IMR-90 (cell line): ENCODE measurements around the gene ZNF385B. TPM values are rescaled to one million over a fixed set of nuclear protein-coding genes. Genes with fewer than 3 reads are reported as not detected.

Source experiments
- ATAC-seq: fragments of 200-7000 bp; cut with Tn5 transposase; 2 replicates; pipeline ENCODE4 v1.9.1; 2020; ENCODE audit warnings: low read depth, mild to moderate bottlenecking, moderate library complexity
- BruUV-seq: library from RNA; stranded (reverse); fragments of 400-500 nt; replicated peaks from 2 replicates; lab custom pipeline; 2021; lab: Mats Ljungman, UMichigan
- CTCF ChIA-PET: fragments of 300-600 bp; formaldehyde crosslinking; extraction: SDS; loops from one replicate; lab custom pipeline; 2021; ENCODE audit warnings: antibody characterized with exemption; lab: Yijun Ruan, JAX
- POLR2A ChIA-PET: fragments of 300-600 bp; sonication (Branson Sonifier 250); formaldehyde crosslinking; loops from one replicate; lab custom pipeline; 2022; ENCODE audit warnings: antibody characterized with exemption; ENCODE audit not compliant: unreplicated experiment; lab: Charles Lee
- DNase-seq: peaks from one replicate; pipeline ENCODE4 v3.0.0; 2013
- H2AFZ ChIP-seq: replicated peaks from 2 replicates; pipeline ENCODE3; 2013; ENCODE audit warnings: low read length, mild to moderate bottlenecking; ENCODE audit not compliant: poor library complexity
- H2AK5ac ChIP-seq: 2 replicates; pipeline ENCODE4 v1.6.1; 2013; ENCODE audit warnings: low read depth, low read length, inconsistent platforms
- H2AK9ac ChIP-seq: replicated peaks from 2 replicates; pipeline ENCODE3; 2013; ENCODE audit warnings: mild to moderate bottlenecking, low read depth, low read length, moderate library complexity; ENCODE audit not compliant: poor library complexity
- H2BK120ac ChIP-seq: 2 replicates; pipeline ENCODE4 v1.6.1; 2013; ENCODE audit warnings: low read depth, low read length, inconsistent platforms
- H2BK15ac ChIP-seq: 3 replicates; pipeline ENCODE4 v1.6.1; 2013; ENCODE audit warnings: low read depth, low read length, inconsistent platforms
- H2BK20ac ChIP-seq: 2 replicates; pipeline ENCODE4 v1.6.1; 2013; ENCODE audit warnings: low read depth, mild to moderate bottlenecking, inconsistent platforms, low read length, moderate library complexity
- H2BK5ac ChIP-seq: 2 replicates; pipeline ENCODE4 v1.6.1; 2013; ENCODE audit warnings: mild to moderate bottlenecking, low read depth, low read length, inconsistent platforms; ENCODE audit not compliant: poor library complexity, severe bottlenecking
- H3K14ac ChIP-seq: replicated peaks from 2 replicates; pipeline ENCODE4 v1.6.1; 2013; ENCODE audit warnings: low read depth, low read length, inconsistent platforms
- H3K18ac ChIP-seq: 2 replicates; pipeline ENCODE4 v1.6.1; 2013; ENCODE audit warnings: low read depth, low read length, control low read depth
- H3K23ac ChIP-seq: 2 replicates; pipeline ENCODE4 v1.6.1; 2013; ENCODE audit warnings: low read depth, low read length, inconsistent platforms
- H3K27ac ChIP-seq: 2 replicates; pipeline ENCODE4 v1.5.1; 2013; ENCODE audit warnings: mild to moderate bottlenecking, control low read depth, low read length; ENCODE audit not compliant: insufficient read depth
- H3K27me3 ChIP-seq: 2 replicates; pipeline ENCODE4 v1.6.1; 2013; ENCODE audit warnings: low read length; ENCODE audit not compliant: control insufficient read depth, insufficient read depth
- H3K36me3 ChIP-seq: 2 replicates; pipeline ENCODE4 v1.6.1; 2013; ENCODE audit warnings: low read length, mixed read lengths; ENCODE audit not compliant: control insufficient read depth, insufficient read depth
- H3K4ac ChIP-seq: 2 replicates; pipeline ENCODE4 v1.6.1; 2013; ENCODE audit warnings: low read depth, low read length, inconsistent platforms
- H3K4me1 ChIP-seq: 2 replicates; pipeline ENCODE4 v1.6.1; 2013; ENCODE audit warnings: low read length, mixed read lengths; ENCODE audit not compliant: control insufficient read depth, insufficient read depth
- H3K4me2 ChIP-seq: 2 replicates; pipeline ENCODE4 v1.6.1; 2013; ENCODE audit warnings: low read depth, mild to moderate bottlenecking, control low read depth, low read length, moderate library complexity
- H3K4me3 ChIP-seq: 2 replicates; pipeline ENCODE4 v1.5.1; 2013; ENCODE audit warnings: low read depth, mild to moderate bottlenecking, control low read depth, low read length, moderate library complexity; ENCODE audit not compliant: insufficient read depth
- H3K56ac ChIP-seq: 2 replicates; pipeline ENCODE4 v1.6.1; 2013; ENCODE audit warnings: low read length, inconsistent platforms; ENCODE audit not compliant: insufficient read depth; ENCODE audit errors: extremely low read depth
- H3K79me1 ChIP-seq, 2 experiments: 2 replicates each; pipeline ENCODE4 v1.6.1; 2013; ENCODE audit warnings: low read length in 2 of 2, inconsistent platforms in 1 of 2, low read depth in 1 of 2
- H3K9ac ChIP-seq: 2 replicates; pipeline ENCODE4 v1.6.1; 2013; ENCODE audit warnings: low read depth, low read length, control low read depth
- H3K9me1 ChIP-seq: 2 replicates; pipeline ENCODE4 v1.6.1; 2013; ENCODE audit warnings: low read length, inconsistent platforms; ENCODE audit not compliant: insufficient read depth
- H3K9me3 ChIP-seq: 2 replicates; pipeline ENCODE4 v1.6.1; 2013; ENCODE audit warnings: low read length; ENCODE audit not compliant: control insufficient read depth, insufficient read depth
- H4K20me1 ChIP-seq: 2 replicates; pipeline ENCODE4 v1.6.1; 2013; ENCODE audit warnings: low read length, inconsistent platforms; ENCODE audit not compliant: insufficient read depth
- H4K5ac ChIP-seq: 2 replicates; pipeline ENCODE4 v1.6.1; 2013; ENCODE audit warnings: mild to moderate bottlenecking, low read depth, low read length, control low read depth
- H4K8ac ChIP-seq, 2 experiments: 2 replicates each; pipeline ENCODE4 v1.6.1; 2013; ENCODE audit warnings: low read depth in 2 of 2, low read length in 2 of 2, control low read depth in 1 of 2, inconsistent platforms in 1 of 2
- H4K91ac ChIP-seq: 2 replicates; pipeline ENCODE4 v1.6.1; 2013; ENCODE audit warnings: low read depth, low read length, inconsistent platforms; ENCODE audit not compliant: insufficient read depth
- MAFK ChIP-seq: IDR thresholded peaks from 2 replicates; pipeline ENCODE4 v1.6.1; 2012; ENCODE audit warnings: low read depth, low read length, improper control_type of control experiment
- SMC3 ChIP-seq: fragments of 150-350 bp; IDR thresholded peaks from 2 replicates; pipeline ENCODE4 v1.6.1; 2016; ENCODE audit warnings: low read depth, mild to moderate bottlenecking, antibody characterized with exemption, low read length, moderate library complexity
- WGBS, 2 experiments: methylation state at CpG; one replicate each; pipeline versions ENCODE4 v1.1.5 to v1.1.7; 2013; ENCODE audit warnings: missing lambda C conversion rate in 2 of 2; ENCODE audit not compliant: insufficient read length in 1 of 2; ENCODE audit errors: extremely low coverage in 2 of 2; 5-methylcytosine and 5-hydroxymethylcytosine counted together
- dilution Hi-C: fragments of 300-500 bp; cut with HindIII; formaldehyde crosslinking; loops from one replicate; pipeline ENCODE4 v1.14.3; 2018; ENCODE audit warnings: low sequenced_read_pairs; ENCODE audit not compliant: unreplicated experiment
- in situ Hi-C: fragments of 300-500 bp; cut with MboI; formaldehyde crosslinking; loops from 3 replicates; pipeline ENCODE4 v1.14.3; 2019; ENCODE audit warnings: low sequenced_read_pairs, inconsistent platforms, mixed read lengths
- intact Hi-C: fragments of 100-400 bp; cut with micrococcal nuclease; formaldehyde crosslinking; loops from 2 replicates; pipeline ENCODE4 v1.10.0; 2022
- polyA plus RNA-seq, 3 experiments: library from polyadenylated mRNA; depleted of rRNA; stranded (reverse); fragments of >200 nt; gene quantifications; 2 replicates each; pipeline ENCODE4 v1.2.3, GENCODE V29; 2012; ENCODE audit warnings: low replicate concordance in 1 of 3
- total RNA-seq: library from RNA; depleted of rRNA; stranded (reverse); fragments of >200 nt; gene quantifications from 2 replicates; pipeline ENCODE4 v1.2.3, GENCODE V29; 2012

The ZNF385B gene
- total and polyA plus RNA-seq, 2 of the 4 experiments (the other 2 are of a cell fraction): not detected

DNA sequence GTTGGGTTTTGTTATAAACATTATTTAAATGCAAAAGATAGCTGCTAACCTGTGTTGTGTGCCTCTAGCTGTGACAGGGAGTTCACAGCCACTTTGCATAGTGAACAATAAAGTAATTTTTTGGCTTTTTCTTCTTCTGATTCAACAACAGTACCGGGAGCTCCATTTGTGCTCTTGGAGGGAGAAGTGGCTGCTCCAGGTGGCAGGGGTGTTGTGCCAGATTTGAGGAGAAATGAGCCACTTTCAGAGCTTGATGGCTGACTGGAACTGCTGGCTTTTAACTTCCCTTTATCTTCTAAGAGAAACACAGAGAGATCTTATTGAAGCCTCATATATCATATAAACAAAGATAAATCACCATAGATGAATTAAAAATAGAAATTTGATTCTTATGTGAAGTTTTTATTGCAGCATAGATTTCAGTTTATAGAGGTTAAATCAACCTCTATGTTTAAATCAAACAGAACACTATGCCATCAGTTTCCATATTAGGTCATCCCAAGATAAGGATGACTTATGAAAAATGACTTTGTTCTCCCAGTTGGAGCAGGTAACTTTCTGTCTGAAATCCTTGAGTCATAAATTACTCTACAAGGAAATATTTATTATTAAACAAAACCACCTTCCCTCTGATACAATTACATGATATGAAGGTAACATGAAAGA lies 414.8 kb downstream of the ZNF385B start:
- intact Hi-C loops: no loop called here
- dilution Hi-C loops: no loop called here
- CTCF ChIA-PET: interaction anchor here (1.2 kb wide), 1 partner anchor 282 kb away, joined by 3 read pairs; no protein-coding TSS in a partner anchor

More for the DNA sequence above, 414.8 kb downstream of the ZNF385B start:
- H3K4me3 ChIP-seq: no peak overlapping the region
- H2BK120ac ChIP-seq: no peak overlapping the region
- no peak overlapping the region for H2AFZ ChIP-seq
- H2BK20ac ChIP-seq: no peak overlapping the region
- in situ Hi-C loops: no loop called here
- H2AK9ac ChIP-seq: no peak overlapping the region
- H3K79me1 ChIP-seq: no peaks in the 10 kb centered on the region
- no peaks in the 10 kb centered on the region for H3K9me1 ChIP-seq
- DNase-seq (no peak), ATAC-seq (no peak)
- H4K91ac ChIP-seq: no peak overlapping the region
- no peak overlapping the region for H4K5ac ChIP-seq
- no peak overlapping the region for H2BK5ac ChIP-seq
- H3K9ac ChIP-seq: no peak overlapping the region
- no peak overlapping the region for H3K4me2 ChIP-seq
- H3K27me3 ChIP-seq: no peaks in the 10 kb centered on the region
- no peak for TF ChIP-seq MAFK
- no peak for TF ChIP-seq SMC3
- H4K8ac ChIP-seq: no peak overlapping the region
- no peaks in the 10 kb centered on the region; the same call in 1 of the 2 replicates for H3K4me1 ChIP-seq
- no peak overlapping the region for H3K23ac ChIP-seq
- no TSS peak for BruUV-seq
- POLR2A ChIA-PET: no interaction called here
- no peak overlapping the region for H3K56ac ChIP-seq
- H3K36me3 ChIP-seq: no peaks in the 10 kb centered on the region
- H4K20me1 ChIP-seq: no peaks in the 10 kb centered on the region
- H2AK5ac ChIP-seq: no peak overlapping the region
- no peak overlapping the region for H3K4ac ChIP-seq
- H3K27ac ChIP-seq: no peak overlapping the region
- no peak overlapping the region for H3K18ac ChIP-seq
- WGBS, 2 experiments: no CpG with 5 or more reads among the region's 1 CpG
- no peak overlapping the region for H2BK15ac ChIP-seq
- no peak overlapping the region for H3K14ac ChIP-seq
- no peaks in the 10 kb centered on the region for H3K9me3 ChIP-seq
